Upper lobe of right lung (tissue), 1 donor: Measurements from ENCODE around the gene ACSM4. TPM values are rescaled to one million over a fixed set of nuclear protein-coding genes. Genes with fewer than 3 reads are reported as not detected.

Source experiments
- ATAC-seq: fragments of 200-7000 bp; cut with Tn5 transposase; one replicate; pipeline ENCODE4 v1.9.1; 2020; ENCODE audit warnings: mild to moderate bottlenecking, moderate library complexity
- DNase-seq: peaks from one replicate; pipeline ENCODE4 v3.0.0-alpha.2; 2020
- H3K27ac ChIP-seq: fragments of 200-600 bp; one replicate; pipeline ENCODE4 v1.8.0; 2022
- H3K27me3 ChIP-seq: fragments of 200-600 bp; one replicate; pipeline ENCODE4 v1.8.0; 2022; ENCODE audit warnings: mild to moderate bottlenecking
- H3K36me3 ChIP-seq: fragments of 200-600 bp; one replicate; pipeline ENCODE4 v1.8.0; 2022
- H3K4me1 ChIP-seq: fragments of 200-600 bp; one replicate; pipeline ENCODE4 v1.8.0; 2022
- H3K4me3 ChIP-seq: fragments of 200-600 bp; one replicate; pipeline ENCODE4 v1.8.0; 2022; ENCODE audit warnings: mild to moderate bottlenecking
- H3K9me3 ChIP-seq: fragments of 200-600 bp; one replicate; pipeline ENCODE4 v1.8.0; 2022
- CTCF ChIP-seq: fragments of 200-600 bp; IDR thresholded peaks from one replicate; pipeline ENCODE4 v1.8.0; 2022; ENCODE audit warnings: antibody characterized with exemption
- intact Hi-C: fragments of 100-400 bp; cut with DNase I; formaldehyde crosslinking; loops from one replicate; pipeline ENCODE4 v1.11.0; 2022
- total RNA-seq: library from RNA; stranded (reverse); fragmentation: NEBNext Ultra II Directional; extraction: Animal tissue kit (Norgen Biotek cat#: 25700); gene quantifications from one replicate; pipeline ENCODE4 v1.2.1, GENCODE V29; 2021
- donor health status: DM: no; HTN: yes; CAD: no; lungs with severe emphysema.

ACSM4 gene
- total RNA-seq, 1 donor from 2014 or later: not detected

DNA sequence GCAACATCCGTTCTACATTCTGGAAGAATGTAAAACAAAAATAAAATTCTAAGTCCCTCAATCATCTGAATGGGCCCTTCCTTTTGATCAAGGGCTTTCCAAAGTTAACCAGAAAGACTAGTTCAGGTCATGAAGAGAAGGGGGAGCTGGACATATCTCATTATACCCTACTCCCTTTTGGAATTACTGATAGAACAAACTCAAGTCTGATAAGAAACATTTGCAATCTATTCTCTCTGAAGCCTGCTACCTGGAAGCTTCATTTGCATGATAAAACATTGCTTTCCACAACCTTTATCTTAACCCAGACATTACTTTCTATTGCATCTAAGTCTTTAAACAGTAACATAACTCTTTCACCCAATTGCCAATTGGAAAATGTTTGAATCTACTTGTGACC lies 8.3 kb upstream of the ACSM4 start:
- no peak for ATAC-seq
- H3K4me1 ChIP-seq: no peaks in the 10 kb centered on the region

GRCh38 chr12:7297865-7298264 lies 6.0 kb upstream of the ACSM4 start:
- DNase-seq (no peak), ATAC-seq (no peak)
- no peaks in the 10 kb centered on the region for H3K27me3 ChIP-seq
- intact Hi-C loops: no loop called here
- H3K9me3 ChIP-seq: no peaks in the 10 kb centered on the region
- H3K4me1 ChIP-seq: no peaks in the 10 kb centered on the region
- no peak for TF ChIP-seq CTCF
- H3K4me3 ChIP-seq: no peak overlapping the region
- H3K36me3 ChIP-seq: no peaks in the 10 kb centered on the region
- H3K27ac ChIP-seq: no peak overlapping the region

More for the DNA sequence above, 8.3 kb upstream of the ACSM4 start:
- no peaks in the 10 kb centered on the region for H3K9me3 ChIP-seq
- H3K27ac ChIP-seq: no peak overlapping the region
- H3K36me3 ChIP-seq: no peaks in the 10 kb centered on the region
- H3K4me3 ChIP-seq: no peak overlapping the region
- DNase-seq: no peak
- no peak for TF ChIP-seq CTCF
- H3K27me3 ChIP-seq: no peaks in the 10 kb centered on the region
- intact Hi-C loops: no loop called here

GRCh38 chr12:7302266-7302986 lies 1.4 kb upstream of the ACSM4 start:
- H3K27me3 ChIP-seq: no peaks in the 10 kb centered on the region
- no peak for ATAC-seq
- TF ChIP-seq CTCF: no peak
- no peak for DNase-seq
- no peaks in the 10 kb centered on the region for H3K36me3 ChIP-seq
- no peak overlapping the region for H3K4me3 ChIP-seq
- H3K4me1 ChIP-seq: no peaks in the 10 kb centered on the region
- intact Hi-C loops: no loop called here
- H3K27ac ChIP-seq: no peak overlapping the region
- H3K9me3 ChIP-seq: no peaks in the 10 kb centered on the region

GRCh38 chr12:7303230-7303629 lies 642 bp upstream of the ACSM4 start:
- TF ChIP-seq CTCF: no peak
- no peaks in the 10 kb centered on the region for H3K4me1 ChIP-seq
- DNase-seq (no peak), ATAC-seq (no peak)
- no peak overlapping the region for H3K27ac ChIP-seq
- no peak overlapping the region for H3K4me3 ChIP-seq
- no peaks in the 10 kb centered on the region for H3K36me3 ChIP-seq
- intact Hi-C loops: no loop called here
- H3K27me3 ChIP-seq: no peaks in the 10 kb centered on the region
- no peaks in the 10 kb centered on the region for H3K9me3 ChIP-seq

- DNase-seq (no peak), ATAC-seq (no peak)
- no peak overlapping the region for H3K27ac ChIP-seq
- no peak for TF ChIP-seq CTCF
- H3K9me3 ChIP-seq: no peaks in the 10 kb centered on the region
- intact Hi-C loops: no loop called here
- no peaks in the 10 kb centered on the region for H3K4me1 ChIP-seq
- no peaks in the 10 kb centered on the region for H3K36me3 ChIP-seq
- H3K4me3 ChIP-seq: no peak overlapping the region
- no peaks in the 10 kb centered on the region for H3K27me3 ChIP-seq
These were observed 584 bp downstream of the ACSM4 start for GRCh38 chr12:7304456-7304855.

GRCh38 chr12:7310070-7310469 lies 6.2 kb downstream of the ACSM4 start:
- intact Hi-C loops: no loop called here
- Histone ChIP-seq H3K4me3 (no peak overlapping the region), H3K27ac (no peak overlapping the region), H3K9me3 (no peaks in the 10 kb centered on the region), H3K4me1 (no peaks in the 10 kb centered on the region), H3K27me3 (no peaks in the 10 kb centered on the region), H3K36me3 (no peaks in the 10 kb centered on the region)
- DNase-seq: no peak
- ATAC-seq: no peak
- TF ChIP-seq CTCF: no peak
